Mesenchymal stem cell (in vitro differentiated cells and primary cell): Measurements from ENCODE around the gene TDP1.

Experiments
- DNase-seq: peaks from one replicate; pipeline ENCODE4 v3.0.0-alpha.2; 2013
- H2AFZ ChIP-seq: one replicate; pipeline ENCODE4 v1.6.1; 2013; ENCODE audit warnings: low read depth, mild to moderate bottlenecking, control low read depth, inconsistent platforms, low read length, moderate library complexity
- H2AK5ac ChIP-seq: 2 replicates; pipeline ENCODE4 v1.6.1; 2013; ENCODE audit warnings: low read length, moderate library complexity, mild to moderate bottlenecking, inconsistent platforms; ENCODE audit not compliant: severe bottlenecking
- H2BK120ac ChIP-seq: one replicate; pipeline ENCODE4 v1.6.1; 2013; ENCODE audit warnings: low read depth, mild to moderate bottlenecking, inconsistent platforms, low read length, moderate library complexity
- H2BK12ac ChIP-seq, 2 experiments: one replicate each; pipeline ENCODE4 v1.6.1; 2013; ENCODE audit warnings: inconsistent platforms in 2 of 2, low read length in 2 of 2, mild to moderate bottlenecking in 2 of 2, moderate library complexity in 2 of 2, control low read depth in 1 of 2
- H2BK15ac ChIP-seq: one replicate; pipeline ENCODE4 v1.6.1; 2013; ENCODE audit warnings: mild to moderate bottlenecking, low read depth, inconsistent platforms; ENCODE audit not compliant: poor library complexity, severe bottlenecking
- H2BK5ac ChIP-seq: 2 replicates; pipeline ENCODE4 v1.6.1; 2013; ENCODE audit warnings: low read depth, mild to moderate bottlenecking, low read length, control low read depth, inconsistent platforms; ENCODE audit not compliant: poor library complexity, severe bottlenecking
- H3K14ac ChIP-seq, 2 experiments: one replicate each; pipeline ENCODE4 v1.6.1; 2013; ENCODE audit warnings: inconsistent platforms in 2 of 2, low read length in 2 of 2, control low read depth in 1 of 2, mild to moderate bottlenecking in 1 of 2, moderate library complexity in 1 of 2
- H3K18ac ChIP-seq, 2 experiments: one replicate each; pipeline ENCODE4 v1.6.1; 2013; ENCODE audit warnings: inconsistent platforms in 2 of 2, low read length in 2 of 2, control low read depth in 1 of 2, low read depth in 1 of 2, mild to moderate bottlenecking in 1 of 2
- H3K23ac ChIP-seq, 2 experiments: one replicate each; pipeline ENCODE4 v1.6.1; 2013; ENCODE audit warnings: inconsistent platforms in 2 of 2, low read length in 2 of 2, mild to moderate bottlenecking in 2 of 2, moderate library complexity in 2 of 2, control low read depth in 1 of 2
- H3K27ac ChIP-seq: 2 replicates; pipeline ENCODE4 v1.5.1; 2013; ENCODE audit warnings: mild to moderate bottlenecking, moderate library complexity, low read length, control low read depth, inconsistent platforms; ENCODE audit not compliant: poor library complexity, severe bottlenecking
- H3K27me3 ChIP-seq, 2 experiments: 2 replicates each; pipeline versions ENCODE4 v1.6.1 to v1.7.0; 2013; ENCODE audit warnings: low read length in 2 of 2, mild to moderate bottlenecking in 2 of 2, moderate library complexity in 2 of 2, control low read depth in 1 of 2, inconsistent platforms in 1 of 2; ENCODE audit not compliant: control insufficient read depth in 1 of 2, insufficient read depth in 1 of 2
- H3K36me3 ChIP-seq, 2 experiments: 2 replicates each; pipeline versions ENCODE4 v1.6.1 to v1.7.0; 2013; ENCODE audit warnings: low read length in 2 of 2, control low read depth in 1 of 2, inconsistent platforms in 1 of 2, low read depth in 1 of 2, mild to moderate bottlenecking in 1 of 2; ENCODE audit not compliant: insufficient read depth in 2 of 2, control insufficient read depth in 1 of 2
- H3K4ac ChIP-seq, 2 experiments: one replicate each; pipeline ENCODE4 v1.6.1; 2013; ENCODE audit warnings: inconsistent platforms in 2 of 2, low read length in 2 of 2, mild to moderate bottlenecking in 2 of 2, moderate library complexity in 2 of 2, control low read depth in 1 of 2, low read depth in 1 of 2
- H3K4me1 ChIP-seq: 2 replicates; pipeline ENCODE4 v1.6.1; 2013; ENCODE audit warnings: low read depth, low read length, control low read depth; ENCODE audit not compliant: control insufficient read depth, insufficient read depth
- H3K4me2 ChIP-seq: 2 replicates; pipeline ENCODE4 v1.6.1; 2013; ENCODE audit warnings: low read length, mild to moderate bottlenecking, inconsistent platforms; ENCODE audit not compliant: poor library complexity, severe bottlenecking
- H3K4me3 ChIP-seq, 2 experiments: 2 replicates each; pipeline versions ENCODE4 v1.5.1 to v1.7.0; 2013; ENCODE audit warnings: low read length in 2 of 2, mild to moderate bottlenecking in 2 of 2, control low read depth in 1 of 2, low read depth in 1 of 2; ENCODE audit not compliant: insufficient read depth in 1 of 2
- H3K79me1 ChIP-seq: replicated peaks from 2 replicates; pipeline ENCODE4 v1.6.1; 2013; ENCODE audit warnings: mild to moderate bottlenecking, control low read depth, low read length, inconsistent platforms; ENCODE audit not compliant: poor library complexity, severe bottlenecking
- H3K9ac ChIP-seq: 2 replicates; pipeline ENCODE4 v1.7.0; 2013; ENCODE audit warnings: mild to moderate bottlenecking, low read length, moderate library complexity
- H3K9me3 ChIP-seq: 2 replicates; pipeline ENCODE4 v1.7.0; 2013; ENCODE audit warnings: mild to moderate bottlenecking, low read length; ENCODE audit not compliant: control insufficient read depth
- H4K8ac ChIP-seq: one replicate; pipeline ENCODE4 v1.6.1; 2013; ENCODE audit warnings: inconsistent platforms, mild to moderate bottlenecking, low read length, moderate library complexity
- H4K91ac ChIP-seq: one replicate; pipeline ENCODE4 v1.6.1; 2013; ENCODE audit warnings: mild to moderate bottlenecking, low read length, inconsistent platforms
- WGBS: methylation state at CpG from one replicate; pipeline ENCODE4 v1.1.7; 2013; ENCODE audit warnings: mixed read lengths; 5-methylcytosine and 5-hydroxymethylcytosine counted together

TDP1 gene

DNA sequence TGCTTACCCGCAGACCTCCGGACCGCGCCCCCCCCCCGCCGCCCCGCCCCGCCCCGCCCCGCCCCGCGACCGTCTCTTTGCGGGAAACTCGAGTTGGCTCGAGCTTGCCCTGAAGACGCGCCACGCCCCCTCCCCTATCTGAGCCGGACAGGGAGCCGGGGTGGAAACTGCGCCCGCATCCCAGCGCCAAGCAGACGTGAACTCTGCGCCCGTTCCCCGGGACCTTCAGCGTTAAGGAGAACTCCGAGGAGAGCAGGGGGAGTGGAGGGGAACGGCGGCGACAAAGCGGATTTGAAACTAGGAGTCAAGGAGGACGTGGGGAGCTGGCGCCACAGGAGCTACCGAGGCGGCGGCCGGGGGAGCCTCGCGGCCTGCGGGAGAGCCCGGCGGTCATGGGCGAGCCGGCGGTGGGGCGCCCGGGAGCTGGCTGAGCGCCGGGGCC, 106.0 kb downstream of the TDP1 start, which contains the start of gene KCNK13:
TSS of gene KCNK13 (plus strand) at position 310 of the 442 bp plus-strand sequence. CDS start 212 bp downstream, outside the sequence.
- H4K91ac ChIP-seq: peak within 1 kb of the TSS; percentile 15
- no peaks in the 10 kb centered on the region for H3K36me3 ChIP-seq
- H2BK12ac ChIP-seq: no peak within 1 kb of the TSS
- H3K23ac ChIP-seq: peak within 1 kb of the TSS in 1 of 2 experiments; percentile 96
- H3K9ac ChIP-seq: no peak within 1 kb of the TSS
- H3K27me3 ChIP-seq: peaks cover 67 to 85% of the 10 kb centered on the region in 2 experiments
- no peak within 1 kb of the TSS for H2AFZ ChIP-seq
- H3K18ac ChIP-seq: peak within 1 kb of the TSS in 1 of 2 experiments; percentile 19
- H2BK15ac ChIP-seq: no peak within 1 kb of the TSS
- H2BK5ac ChIP-seq: no peak within 1 kb of the TSS
- H3K14ac ChIP-seq: peak within 1 kb of the TSS in 1 of 2 experiments; percentile 37
- H3K4ac ChIP-seq: no peak within 1 kb of the TSS
- peak within 1 kb of the TSS; percentile 57 to 77 for H3K4me3 ChIP-seq
- peaks cover 3% of the 10 kb centered on the region for H3K9me3 ChIP-seq
- under 1% methylated on average over 29 of the region's 52 CpGs for WGBS
- H3K4me2 ChIP-seq: peak within 1 kb of the TSS; percentile 100
- peak within 1 kb of the TSS; percentile 44 for H2BK120ac ChIP-seq
- DNase-seq: peak; percentile 4
- no peak within 1 kb of the TSS for H2AK5ac ChIP-seq
- no peaks in the 10 kb centered on the region for H3K79me1 ChIP-seq
- no peak within 1 kb of the TSS for H4K8ac ChIP-seq
- H3K27ac ChIP-seq: no peak within 1 kb of the TSS
- peaks cover 23% of the 10 kb centered on the region for H3K4me1 ChIP-seq

GRCh38 chr14:90062127-90062794, 106.5 kb downstream of the TDP1 start:
- Histone ChIP-seq H4K91ac (no peak overlapping the region), H3K14ac (no peak overlapping the region), H3K18ac (no peak overlapping the region), H2AFZ (no peak overlapping the region), H3K4me2 (peak overlapping the region; percentile 91), H3K79me1 (no peaks in the 10 kb centered on the region), H3K4ac (no peak overlapping the region), H2BK5ac (no peak overlapping the region), H3K9ac (no peak overlapping the region), H3K36me3 (no peaks in the 10 kb centered on the region), H3K27me3 (peaks cover 64 to 79% of the 10 kb centered on the region in 2 experiments), H3K4me1 (peaks cover 23% of the 10 kb centered on the region), H2BK15ac (no peak overlapping the region), H3K4me3 (no peak overlapping the region), H2BK12ac (no peak overlapping the region), H2BK120ac (peak overlapping the region; percentile 44), H2AK5ac (no peak overlapping the region), H3K23ac (no peak overlapping the region), H4K8ac (no peak overlapping the region), H3K27ac (no peak overlapping the region), H3K9me3 (peaks cover 3% of the 10 kb centered on the region)
- WGBS: 1% methylated on average over 55 of the region's 63 CpGs
- DNase-seq: no peak

DNA sequence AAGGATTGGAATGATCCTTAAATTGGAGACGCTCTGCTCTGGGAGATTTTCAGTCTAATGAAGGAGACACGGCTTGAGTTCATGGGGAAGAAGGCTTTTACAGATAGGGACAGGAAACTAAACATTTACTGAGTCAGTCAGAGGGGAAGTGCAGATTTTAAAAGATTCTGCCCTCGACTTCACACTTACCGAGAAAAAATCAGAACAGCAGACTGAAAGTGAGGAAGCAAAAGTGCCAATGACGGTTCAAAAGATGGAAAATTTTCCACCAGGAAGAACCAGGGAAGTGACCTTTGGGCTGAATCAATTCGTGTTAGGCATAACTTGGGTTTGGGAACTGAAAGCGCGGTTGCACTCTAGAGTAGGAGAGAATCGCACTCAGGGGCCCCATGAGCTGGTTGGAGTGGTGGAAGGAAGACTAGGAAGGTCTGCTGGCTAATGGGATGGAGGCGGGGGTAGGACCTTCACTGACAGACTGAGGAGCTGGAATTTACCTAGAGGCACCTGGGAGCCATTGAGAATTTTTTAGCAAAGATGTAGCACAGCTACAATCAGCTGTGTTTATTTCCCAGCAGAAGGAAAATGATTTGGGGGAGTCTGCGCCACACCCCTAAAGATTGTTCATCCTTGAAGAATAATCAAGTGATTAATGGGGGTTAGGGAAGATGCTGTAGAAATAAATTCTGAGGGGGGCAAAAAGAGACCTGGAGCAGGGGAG, 107.3 kb downstream of the TDP1 start:
- no peaks in the 10 kb centered on the region for H3K36me3 ChIP-seq
- no peak overlapping the region for H3K4me3 ChIP-seq
- H3K9ac ChIP-seq: no peak overlapping the region
- H2BK5ac ChIP-seq: no peak overlapping the region
- H3K79me1 ChIP-seq: no peaks in the 10 kb centered on the region
- H2BK120ac ChIP-seq: no peak overlapping the region
- no peak overlapping the region for H3K4ac ChIP-seq
- DNase-seq: no peak
- no peak overlapping the region for H4K91ac ChIP-seq
- H3K23ac ChIP-seq: no peak overlapping the region
- no peak overlapping the region for H2AK5ac ChIP-seq
- peaks cover 23% of the 10 kb centered on the region for H3K4me1 ChIP-seq
- H3K27me3 ChIP-seq: peaks cover 68 to 80% of the 10 kb centered on the region in 2 experiments
- H4K8ac ChIP-seq: no peak overlapping the region
- no peak overlapping the region for H3K4me2 ChIP-seq
- H3K27ac ChIP-seq: no peak overlapping the region
- peaks cover 3% of the 10 kb centered on the region for H3K9me3 ChIP-seq
- H2BK15ac ChIP-seq: no peak overlapping the region
- no peak overlapping the region for H3K14ac ChIP-seq
- H2AFZ ChIP-seq: no peak overlapping the region
- 48% methylated on average over 11 of the region's 11 CpGs for WGBS
- no peak overlapping the region for H3K18ac ChIP-seq
- no peak overlapping the region for H2BK12ac ChIP-seq

- no peak for DNase-seq
- Histone ChIP-seq H3K79me1 (no peaks in the 10 kb centered on the region), H3K14ac (no peak overlapping the region), H4K8ac (no peak overlapping the region), H3K27ac (no peak overlapping the region), H3K9me3 (no peaks in the 10 kb centered on the region), H2BK120ac (no peak overlapping the region), H3K4me3 (no peak overlapping the region), H2AFZ (no peak overlapping the region), H3K4me1 (no peaks in the 10 kb centered on the region), H3K18ac (no peak overlapping the region), H2BK15ac (no peak overlapping the region), H3K23ac (no peak overlapping the region), H4K91ac (no peak overlapping the region), H2BK12ac (no peak overlapping the region), H3K9ac (no peak overlapping the region), H2AK5ac (no peak overlapping the region), H3K4me2 (no peak overlapping the region), H3K36me3 (no peaks in the 10 kb centered on the region), H3K4ac (no peak overlapping the region), H3K27me3 (peaks cover 32 to 45% of the 10 kb centered on the region in 2 experiments), H2BK5ac (no peak overlapping the region)
- WGBS: 86% methylated on average over 4 of the region's 6 CpGs
These were observed 116.6 kb downstream of the TDP1 start for GRCh38 chr14:90072350-90072749.
